MCF 10A (cell line): ENCODE measurements around the gene RALGPS1. TPM values are rescaled to one million over a fixed set of nuclear protein-coding genes. Genes with fewer than 3 reads are reported as not detected.
A peak's percentile ranks its signal among the peaks of the same experiment; 100 is the strongest.

ENCODE experiments used
- BruUV-seq: library from RNA; stranded (reverse); fragments of 400-500 nt; replicated peaks from 2 replicates; lab custom pipeline; 2021; lab: Mats Ljungman, UMichigan
- CTCF ChIA-PET: fragments of 300-600 bp; sonication (Branson Sonifier 250); formaldehyde crosslinking; extraction: SDS; loops from one replicate; lab custom pipeline; 2021; ENCODE audit warnings: antibody characterized with exemption, inconsistent platforms; lab: Yijun Ruan, JAX
- POLR2A ChIA-PET: fragments of 300-600, 350-650 bp; sonication (Branson Sonifier 250); formaldehyde crosslinking; extraction: SDS; loops from one replicate; lab custom pipeline; 2020; ENCODE audit warnings: antibody characterized with exemption, inconsistent platforms; lab: Yijun Ruan, JAX
- DNase-seq: peaks from one replicate; pipeline ENCODE4 v3.0.0-alpha.2; 2018; ENCODE audit not compliant: unreplicated experiment
- H3K27ac Mint-ChIP-seq: one replicate; pipeline ENCODE4 v1.8.0; 2022; ENCODE audit warnings: mild to moderate bottlenecking, low read depth, mixed read lengths; ENCODE audit not compliant: unreplicated experiment
- H3K27me3 Mint-ChIP-seq: one replicate; pipeline ENCODE4 v1.8.0; 2022; ENCODE audit warnings: mixed read lengths; ENCODE audit not compliant: insufficient read depth, unreplicated experiment
- H3K36me3 Mint-ChIP-seq: one replicate; pipeline ENCODE4 v1.8.0; 2022; ENCODE audit warnings: mild to moderate bottlenecking, moderate library complexity, mixed read lengths; ENCODE audit not compliant: insufficient read depth, unreplicated experiment
- H3K4me1 Mint-ChIP-seq: one replicate; pipeline ENCODE4 v1.8.0; 2022; ENCODE audit warnings: mixed read lengths; ENCODE audit not compliant: insufficient read depth, unreplicated experiment
- H3K4me3 Mint-ChIP-seq: one replicate; pipeline ENCODE4 v1.8.0; 2022; ENCODE audit warnings: mild to moderate bottlenecking, moderate library complexity, mixed read lengths; ENCODE audit not compliant: unreplicated experiment
- H3K9me3 Mint-ChIP-seq: one replicate; pipeline ENCODE4 v1.8.0; 2022; ENCODE audit warnings: mixed read lengths; ENCODE audit not compliant: unreplicated experiment
- intact Hi-C: fragments of 100-400 bp; cut with micrococcal nuclease; formaldehyde crosslinking; loops from 2 replicates; pipeline ENCODE4 v1.14.1; 2022
- total RNA-seq: library from RNA; stranded (reverse); gene quantifications from 2 replicates; pipeline ENCODE4 v1.2.3, GENCODE V29; 2022
- TF ChIP-seq, protein P1 (sequence below): fragments of 200-600 bp; IDR thresholded peaks from one replicate; pipeline ENCODE4 v1.8.0; 2022; ENCODE audit warnings: antibody characterized with exemption, mild to moderate bottlenecking; ENCODE audit not compliant: unreplicated experiment

Gene RALGPS1
- total RNA-seq, 1 experiment from 2014 or later = 2.4 TPM

DNA sequence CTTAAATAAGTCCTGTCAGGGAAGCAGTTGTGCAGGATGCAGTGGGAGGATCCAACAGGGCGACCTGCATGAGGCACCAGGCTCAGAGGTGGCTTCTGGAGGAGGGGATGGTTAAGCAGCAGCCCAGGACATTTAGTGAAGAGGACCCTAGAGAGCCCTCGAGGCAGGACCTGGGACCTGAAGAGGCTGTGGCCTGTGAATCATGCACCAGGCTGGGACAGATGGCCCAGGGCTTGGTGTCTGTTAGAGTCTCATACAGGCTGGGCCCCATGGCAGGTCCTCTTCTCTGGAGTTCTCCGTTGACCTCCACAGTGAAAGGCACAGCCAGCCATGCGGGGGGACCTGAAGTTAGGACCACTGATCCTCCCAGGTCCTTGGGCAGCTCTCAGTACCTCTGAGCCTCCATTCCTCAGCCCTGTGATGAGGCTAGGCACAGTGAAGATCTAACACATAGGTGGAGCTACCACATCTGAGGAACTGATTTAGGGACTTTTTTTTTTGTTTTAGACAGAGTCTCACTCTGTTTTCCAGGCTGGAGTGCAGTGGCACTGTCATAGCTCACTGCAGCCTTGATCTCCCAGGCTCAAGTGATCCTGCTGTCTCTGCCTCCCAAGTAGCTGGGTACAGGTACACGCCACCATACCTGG is 289.2 kb downstream of the RALGPS1 start:
- no peak for DNase-seq
- Mint-ChIP-seq H3K36me3 (no peaks in the 10 kb centered on the region), H3K4me1 (peaks cover 2% of the 10 kb centered on the region), H3K4me3 (no peak overlapping the region), H3K27me3 (peaks cover 22% of the 10 kb centered on the region), H3K9me3 (no peaks in the 10 kb centered on the region), H3K27ac (no peak overlapping the region)
- intact Hi-C loops = no loop called here
- TF ChIP-seq, protein P1, sequence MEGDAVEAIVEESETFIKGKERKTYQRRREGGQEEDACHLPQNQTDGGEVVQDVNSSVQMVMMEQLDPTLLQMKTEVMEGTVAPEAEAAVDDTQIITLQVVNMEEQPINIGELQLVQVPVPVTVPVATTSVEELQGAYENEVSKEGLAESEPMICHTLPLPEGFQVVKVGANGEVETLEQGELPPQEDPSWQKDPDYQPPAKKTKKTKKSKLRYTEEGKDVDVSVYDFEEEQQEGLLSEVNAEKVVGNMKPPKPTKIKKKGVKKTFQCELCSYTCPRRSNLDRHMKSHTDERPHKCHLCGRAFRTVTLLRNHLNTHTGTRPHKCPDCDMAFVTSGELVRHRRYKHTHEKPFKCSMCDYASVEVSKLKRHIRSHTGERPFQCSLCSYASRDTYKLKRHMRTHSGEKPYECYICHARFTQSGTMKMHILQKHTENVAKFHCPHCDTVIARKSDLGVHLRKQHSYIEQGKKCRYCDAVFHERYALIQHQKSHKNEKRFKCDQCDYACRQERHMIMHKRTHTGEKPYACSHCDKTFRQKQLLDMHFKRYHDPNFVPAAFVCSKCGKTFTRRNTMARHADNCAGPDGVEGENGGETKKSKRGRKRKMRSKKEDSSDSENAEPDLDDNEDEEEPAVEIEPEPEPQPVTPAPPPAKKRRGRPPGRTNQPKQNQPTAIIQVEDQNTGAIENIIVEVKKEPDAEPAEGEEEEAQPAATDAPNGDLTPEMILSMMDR = no peak
- CTCF ChIA-PET = interaction anchor here (0.8 to 1.5 kb wide), 4 partner anchors 11 to 269 kb away, joined by 3 to 4 read pairs (median 4); no protein-coding TSS in a partner anchor
- no TSS peak for BruUV-seq
- POLR2A ChIA-PET = interaction anchor here (0.6 kb wide), 1 partner anchor 186 kb away, joined by 3 read pairs; no protein-coding TSS in a partner anchor

DNA sequence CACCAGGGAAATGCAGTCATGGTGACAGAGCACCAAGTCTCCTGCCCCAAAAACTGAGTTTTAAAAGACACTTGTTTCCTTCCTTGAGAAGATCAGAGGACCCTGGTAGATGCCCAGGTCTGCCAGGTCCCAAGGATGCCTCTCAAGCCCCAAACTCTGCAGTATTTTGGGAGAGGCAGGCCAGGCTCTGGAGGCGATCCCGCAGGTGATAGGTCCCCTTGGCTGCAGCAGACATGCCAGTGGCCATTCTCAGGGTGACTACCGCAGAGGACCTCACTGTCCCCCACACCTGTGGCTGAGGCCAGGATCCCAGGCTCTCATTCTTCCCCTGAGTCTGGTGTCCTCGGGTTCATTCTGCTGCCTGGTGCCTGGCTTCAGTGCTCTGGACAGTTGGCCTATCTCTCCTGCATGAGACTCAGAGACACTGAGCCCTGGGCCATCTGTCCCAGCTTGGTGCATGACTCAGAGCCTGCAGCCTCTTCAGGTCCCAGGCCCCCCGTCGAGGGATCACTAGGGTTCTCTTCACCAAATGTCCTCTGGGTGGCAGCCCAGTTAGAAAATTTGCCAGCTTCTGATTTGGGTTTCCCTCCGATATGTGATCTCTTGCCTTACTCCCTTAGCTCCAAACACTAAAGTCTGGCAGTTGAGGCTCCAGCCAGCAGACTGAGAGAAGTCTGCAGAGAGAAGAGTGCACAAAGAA is 290.3 kb downstream of the RALGPS1 start:
- H3K27ac Mint-ChIP-seq = no peak overlapping the region
- CTCF ChIA-PET = interaction anchor here (0.6 to 1.5 kb wide), 7 partner anchors 10 to 350 kb away, joined by 3 to 8 read pairs (median 4); no protein-coding TSS in a partner anchor
- POLR2A ChIA-PET = interaction anchor here (0.6 kb wide), 1 partner anchor 185 kb away, joined by 3 read pairs; no protein-coding TSS in a partner anchor
- H3K4me3 Mint-ChIP-seq = no peak overlapping the region
- H3K9me3 Mint-ChIP-seq = no peaks in the 10 kb centered on the region
- TF ChIP-seq, protein P1 = no peak
- no peaks in the 10 kb centered on the region for H3K36me3 Mint-ChIP-seq
- BruUV-seq = no TSS peak
- peaks cover 7% of the 10 kb centered on the region for H3K4me1 Mint-ChIP-seq
- peak; percentile 69 for DNase-seq
- H3K27me3 Mint-ChIP-seq = peaks cover 22% of the 10 kb centered on the region
- intact Hi-C loops = no loop called here

DNA sequence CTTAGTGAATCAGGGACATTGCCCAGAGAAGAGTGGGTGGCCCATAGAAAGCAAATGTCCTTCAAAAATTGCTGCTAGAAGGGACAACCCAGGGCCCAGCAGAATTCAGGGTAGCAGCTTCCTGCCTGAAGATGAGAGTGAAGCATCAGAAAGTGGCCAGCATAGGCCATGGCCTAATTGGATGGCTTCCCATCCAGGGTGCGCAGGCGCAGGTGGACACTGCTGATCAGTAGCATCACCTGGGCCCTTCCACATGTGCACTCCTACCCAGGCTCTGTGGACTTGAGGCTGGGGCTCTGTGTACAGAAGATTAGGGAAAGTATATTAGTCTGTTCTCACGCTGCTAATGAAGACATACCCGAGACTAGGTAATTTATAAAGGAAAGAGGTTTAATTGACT is 291.4 kb downstream of the RALGPS1 start:
- Mint-ChIP-seq H3K36me3 (no peaks in the 10 kb centered on the region), H3K4me1 (peaks cover 7% of the 10 kb centered on the region), H3K27me3 (peaks cover 30% of the 10 kb centered on the region), H3K9me3 (no peaks in the 10 kb centered on the region), H3K4me3 (no peak overlapping the region), H3K27ac (no peak overlapping the region)
- ChIA-PET CTCF (interaction anchor here (0.5 to 1.3 kb wide), 2 partner anchors 193 to 245 kb away, joined by 3 to 8 read pairs; no protein-coding TSS in a partner anchor), POLR2A (no interaction called here)
- intact Hi-C loops = no loop called here
- BruUV-seq = no TSS peak
- TF ChIP-seq, protein P1 = no peak
- no peak for DNase-seq

DNA sequence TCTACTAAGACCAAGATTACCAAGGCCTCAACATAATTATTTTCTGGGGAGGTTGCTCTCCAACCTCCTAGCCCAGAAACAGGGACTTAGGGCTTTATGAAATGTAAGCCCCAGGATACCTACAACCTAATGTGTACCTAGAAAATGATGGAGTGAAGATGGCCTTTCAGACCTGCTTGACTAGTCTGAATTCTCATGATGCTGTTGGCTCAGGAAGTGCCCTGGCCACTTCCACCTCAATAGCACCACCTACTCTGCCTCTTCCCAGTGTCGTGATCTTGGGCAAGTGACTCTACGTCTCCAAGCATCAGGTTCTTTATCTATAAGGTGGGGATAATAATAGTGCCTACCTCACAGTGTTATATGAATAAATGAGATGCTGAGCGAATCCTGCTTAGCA is 292.1 kb downstream of the RALGPS1 start:
- no TSS peak for BruUV-seq
- H3K36me3 Mint-ChIP-seq = no peaks in the 10 kb centered on the region

More for the DNA sequence above, 292.1 kb downstream of the RALGPS1 start:
- no peak overlapping the region for H3K4me3 Mint-ChIP-seq
- no peak overlapping the region for H3K27ac Mint-ChIP-seq
- intact Hi-C loops = no loop called here
- peaks cover 7% of the 10 kb centered on the region for H3K4me1 Mint-ChIP-seq
- TF ChIP-seq, protein P1 = no peak
- POLR2A ChIA-PET = no interaction called here
- peaks cover 35% of the 10 kb centered on the region for H3K27me3 Mint-ChIP-seq
- CTCF ChIA-PET = interaction anchor here (0.7 to 2.2 kb wide), 2 partner anchors 85 to 266 kb away, joined by 3 to 6 read pairs; no protein-coding TSS in a partner anchor
- DNase-seq = no peak
- H3K9me3 Mint-ChIP-seq = no peaks in the 10 kb centered on the region
